ENCODE data around the gene CCDC146. TPM values are rescaled to one million over a fixed set of nuclear protein-coding genes. Genes with fewer than 3 reads are reported as not detected.
"Not testable (repeated sequence)": the region's sequence is repeated elsewhere in the genome, so short reads cannot be mapped to it uniquely, and the experiment has no call there.

The CCDC146 gene
- total RNA-seq, 2 donors from 2014 or later: 2.0 to 3.8 TPM

- not testable (repeated sequence) for ATAC-seq (replicated peaks in 1 of 2); H3K36me3 Mint-ChIP-seq (ENCODE audit: insufficient read depth in 2 of 2); H3K9me3 Mint-ChIP-seq; H3K27me3 Mint-ChIP-seq (ENCODE audit: low read depth); H3K4me3 Mint-ChIP-seq; DNase-seq; H3K27ac Mint-ChIP-seq; H3K4me1 Mint-ChIP-seq (ENCODE audit: low read depth)
These were observed 48.7 kb downstream of the CCDC146 start for GRCh38 chr7:77171073-77171472.

GRCh38 chr7:77172437-77173172, 50.2 kb downstream of the CCDC146 start:
- not testable (repeated sequence) for DNase-seq; H3K9me3 Mint-ChIP-seq; ATAC-seq (replicated peaks in 1 of 2); H3K4me1 Mint-ChIP-seq (ENCODE audit: low read depth); H3K27ac Mint-ChIP-seq; H3K36me3 Mint-ChIP-seq (ENCODE audit: insufficient read depth in 2 of 2); H3K4me3 Mint-ChIP-seq; H3K27me3 Mint-ChIP-seq (ENCODE audit: low read depth)

GRCh38 chr7:77174418-77174817, 52.0 kb downstream of the CCDC146 start:
- not testable (repeated sequence) for H3K27ac Mint-ChIP-seq; H3K27me3 Mint-ChIP-seq (ENCODE audit: low read depth); H3K4me3 Mint-ChIP-seq; H3K9me3 Mint-ChIP-seq; DNase-seq; H3K4me1 Mint-ChIP-seq (ENCODE audit: low read depth); ATAC-seq (replicated peaks in 1 of 2); H3K36me3 Mint-ChIP-seq (ENCODE audit: insufficient read depth in 2 of 2)

- H3K27me3 Mint-ChIP-seq (ENCODE audit: low read depth); H3K36me3 Mint-ChIP-seq (ENCODE audit: insufficient read depth in 2 of 2); H3K9me3 Mint-ChIP-seq; H3K27ac Mint-ChIP-seq; H3K4me3 Mint-ChIP-seq; DNase-seq; H3K4me1 Mint-ChIP-seq (ENCODE audit: low read depth); ATAC-seq (replicated peaks in 1 of 2): not testable (repeated sequence)
These were observed 52.9 kb downstream of the CCDC146 start for GRCh38 chr7:77175274-77175800.

- not testable (repeated sequence) for H3K4me1 Mint-ChIP-seq (ENCODE audit: low read depth); H3K9me3 Mint-ChIP-seq; H3K4me3 Mint-ChIP-seq; DNase-seq; ATAC-seq (replicated peaks in 1 of 2); H3K27me3 Mint-ChIP-seq (ENCODE audit: low read depth); H3K27ac Mint-ChIP-seq; H3K36me3 Mint-ChIP-seq (ENCODE audit: insufficient read depth in 2 of 2)
These were observed 55.0 kb downstream of the CCDC146 start for GRCh38 chr7:77177321-77177904.

- DNase-seq; H3K36me3 Mint-ChIP-seq (ENCODE audit: insufficient read depth in 2 of 2); H3K4me3 Mint-ChIP-seq; H3K9me3 Mint-ChIP-seq; H3K27me3 Mint-ChIP-seq (ENCODE audit: low read depth); H3K4me1 Mint-ChIP-seq (ENCODE audit: low read depth); ATAC-seq (replicated peaks in 1 of 2); H3K27ac Mint-ChIP-seq: not testable (repeated sequence)
These were observed 55.6 kb downstream of the CCDC146 start for GRCh38 chr7:77178024-77178423.

GRCh38 chr7:77181015-77181595, 58.7 kb downstream of the CCDC146 start:
- no peak overlapping the region for H3K27ac Mint-ChIP-seq
- H3K36me3 Mint-ChIP-seq (ENCODE audit: insufficient read depth in 2 of 2): peaks cover 0 to 2% of the 10 kb centered on the region in 2 donors
- ATAC-seq (replicated peaks in 1 of 2) (no peak), DNase-seq (no peak)
- no peaks in the 10 kb centered on the region for H3K4me1 Mint-ChIP-seq (ENCODE audit: low read depth)
- peaks cover 4 to 5% of the 10 kb centered on the region in 2 donors for H3K9me3 Mint-ChIP-seq
- H3K4me3 Mint-ChIP-seq: no peak overlapping the region
- H3K27me3 Mint-ChIP-seq (ENCODE audit: low read depth): peaks cover 5% of the 10 kb centered on the region

- Mint-ChIP-seq H3K27me3 (ENCODE audit: low read depth) (peaks cover 5% of the 10 kb centered on the region), H3K9me3 (peaks cover 4 to 6% of the 10 kb centered on the region in 2 donors), H3K4me1 (ENCODE audit: low read depth) (no peaks in the 10 kb centered on the region), H3K4me3 (no peak overlapping the region), H3K27ac (no peak overlapping the region), H3K36me3 (ENCODE audit: insufficient read depth in 2 of 2) (peaks cover 0 to 2% of the 10 kb centered on the region in 2 donors)
- ATAC-seq (replicated peaks in 1 of 2): no peak
- no peak for DNase-seq
These were observed 59.3 kb downstream of the CCDC146 start for GRCh38 chr7:77181734-77182133.

GRCh38 chr7:77182261-77182660, 59.8 kb downstream of the CCDC146 start:
- no peaks in the 10 kb centered on the region for H3K4me1 Mint-ChIP-seq (ENCODE audit: low read depth)
- no peak overlapping the region for H3K4me3 Mint-ChIP-seq
- ATAC-seq (replicated peaks in 1 of 2) (no peak), DNase-seq (no peak)
- H3K27ac Mint-ChIP-seq: no peak overlapping the region
- H3K9me3 Mint-ChIP-seq: peaks cover 4 to 6% of the 10 kb centered on the region in 2 donors
- peaks cover 0 to 2% of the 10 kb centered on the region in 2 donors for H3K36me3 Mint-ChIP-seq (ENCODE audit: insufficient read depth in 2 of 2)
- H3K27me3 Mint-ChIP-seq (ENCODE audit: low read depth): peaks cover 5% of the 10 kb centered on the region

GRCh38 chr7:77184463-77184862, 62.0 kb downstream of the CCDC146 start:
- H3K27ac Mint-ChIP-seq: no peak overlapping the region
- H3K4me1 Mint-ChIP-seq (ENCODE audit: low read depth): no peaks in the 10 kb centered on the region
- no peak for ATAC-seq (replicated peaks in 1 of 2)
- peaks cover 0 to 2% of the 10 kb centered on the region in 2 donors for H3K36me3 Mint-ChIP-seq (ENCODE audit: insufficient read depth in 2 of 2)
- peaks cover 4 to 6% of the 10 kb centered on the region in 2 donors for H3K9me3 Mint-ChIP-seq
- no peak for DNase-seq
- peaks cover 5% of the 10 kb centered on the region for H3K27me3 Mint-ChIP-seq (ENCODE audit: low read depth)
- no peak overlapping the region for H3K4me3 Mint-ChIP-seq

GRCh38 chr7:77184990-77185389, 62.6 kb downstream of the CCDC146 start:
- no peak for ATAC-seq (replicated peaks in 1 of 2)
- peaks cover 0 to 2% of the 10 kb centered on the region in 2 donors for H3K36me3 Mint-ChIP-seq (ENCODE audit: insufficient read depth in 2 of 2)
- no peak for DNase-seq
- H3K4me3 Mint-ChIP-seq: no peak overlapping the region
- H3K27me3 Mint-ChIP-seq (ENCODE audit: low read depth): peaks cover 5% of the 10 kb centered on the region
- H3K27ac Mint-ChIP-seq: no peak overlapping the region
- H3K9me3 Mint-ChIP-seq: peaks cover 4 to 6% of the 10 kb centered on the region in 2 donors
- no peaks in the 10 kb centered on the region for H3K4me1 Mint-ChIP-seq (ENCODE audit: low read depth)

GRCh38 chr7:77185866-77186265, 63.5 kb downstream of the CCDC146 start:
- H3K4me1 Mint-ChIP-seq (ENCODE audit: low read depth): no peaks in the 10 kb centered on the region
- peaks cover 0 to under 1% of the 10 kb centered on the region in 2 donors for H3K36me3 Mint-ChIP-seq (ENCODE audit: insufficient read depth in 2 of 2)
- H3K4me3 Mint-ChIP-seq: no peak overlapping the region
- peaks cover 4 to 6% of the 10 kb centered on the region in 2 donors for H3K9me3 Mint-ChIP-seq
- DNase-seq (no peak), ATAC-seq (replicated peaks in 1 of 2) (no peak)
- H3K27ac Mint-ChIP-seq: no peak overlapping the region
- H3K27me3 Mint-ChIP-seq (ENCODE audit: low read depth): peaks cover 5% of the 10 kb centered on the region

GRCh38 chr7:77188731-77189437, 66.5 kb downstream of the CCDC146 start:
- Mint-ChIP-seq H3K27me3 (ENCODE audit: low read depth) (no peaks in the 10 kb centered on the region), H3K27ac (no peak overlapping the region), H3K9me3 (peaks cover 0 to 2% of the 10 kb centered on the region in 2 donors), H3K4me3 (no peak overlapping the region), H3K36me3 (ENCODE audit: insufficient read depth in 2 of 2) (no peaks in the 10 kb centered on the region), H3K4me1 (ENCODE audit: low read depth) (peaks cover 15% of the 10 kb centered on the region)
- ATAC-seq (replicated peaks in 1 of 2): no peak
- no peak for DNase-seq
